Activated T-cell treated with anti-CD3 and anti-CD28 coated beads, Interleukin-2, amount 50 U/mL, for 72 hours (primary cell): ENCODE results near the gene STXBP4. TPM values are rescaled to one million over a fixed set of nuclear protein-coding genes. Genes with fewer than 3 reads are reported as not detected.
A peak's percentile ranks its signal among the peaks of the same experiment; 100 is the strongest.
"Not testable (repeated sequence)": the region's sequence is repeated elsewhere in the genome, so short reads cannot be mapped to it uniquely, and the experiment has no call there.

Experiments used
- ATAC-seq, 2 donors: fragments of 150-1000 bp; cut with Tn5 transposase; replicated peaks in 1 of 2; 2 replicates each; pipeline ENCODE4 v1.10.0; 2021; ENCODE audit warnings: moderate library complexity in 2 of 2, mild to moderate bottlenecking in 1 of 2
- DNase-seq, 2 donors: peaks; one replicate each; pipeline ENCODE4 v3.0.0; 2021 to 2022; ENCODE audit warnings: mixed read lengths in 1 of 2
- H3K27ac Mint-ChIP-seq: one replicate; pipeline ENCODE4 v1.8.0; 2022; ENCODE audit warnings: mild to moderate bottlenecking, moderate library complexity, mixed read lengths
- H3K27me3 Mint-ChIP-seq: one replicate; pipeline ENCODE4 v1.8.0; 2022; ENCODE audit warnings: low read depth, mixed read lengths
- H3K36me3 Mint-ChIP-seq, 2 donors: one replicate each; pipeline ENCODE4 v1.8.0; 2022; ENCODE audit warnings: mixed read lengths in 2 of 2, mild to moderate bottlenecking in 1 of 2; ENCODE audit not compliant: insufficient read depth in 2 of 2
- H3K4me1 Mint-ChIP-seq: one replicate; pipeline ENCODE4 v1.8.0; 2022; ENCODE audit warnings: low read depth, mixed read lengths
- H3K4me3 Mint-ChIP-seq, 2 donors: one replicate each; pipeline ENCODE4 v1.8.0; 2022; ENCODE audit warnings: mild to moderate bottlenecking in 2 of 2, mixed read lengths in 2 of 2, moderate library complexity in 2 of 2
- H3K9me3 Mint-ChIP-seq, 2 donors: one replicate each; pipeline ENCODE4 v1.8.0; 2022; ENCODE audit warnings: mixed read lengths in 2 of 2
- total RNA-seq, 2 donors: library from RNA; stranded (reverse); gene quantifications; one replicate each; pipeline ENCODE4 v1.2.3, GENCODE V29; 2022

Gene STXBP4
- total RNA-seq, 2 donors from 2014 or later, result 6.3 to 6.4 TPM

DNA sequence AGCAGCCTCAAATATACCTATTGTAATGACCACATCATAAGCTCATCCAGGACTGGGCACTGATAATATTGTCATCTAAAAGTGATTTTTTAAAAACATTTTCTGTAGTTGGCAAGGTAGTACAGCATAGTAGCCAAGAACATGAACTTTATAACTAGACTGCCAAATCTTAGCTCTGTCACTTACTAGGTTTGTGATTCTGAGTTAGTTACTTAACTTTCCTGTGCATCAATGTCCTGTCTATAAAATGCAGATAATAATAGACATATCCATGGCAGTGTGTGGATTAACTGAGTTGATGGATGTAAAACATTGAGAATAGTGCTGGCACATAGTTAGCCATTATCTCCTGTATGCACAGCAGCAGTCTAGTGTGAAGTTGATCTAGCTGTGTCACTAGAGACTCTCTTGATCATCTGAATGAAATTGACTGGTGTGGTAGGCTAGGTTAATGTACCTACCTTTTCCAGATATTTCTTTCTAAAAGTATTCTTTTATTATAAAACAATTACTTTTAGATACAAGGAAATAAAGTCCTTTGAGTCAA, 101.5 kb downstream of the STXBP4 start:
- ATAC-seq, result no peak
- Mint-ChIP-seq H3K4me3 (no peak overlapping the region), H3K27ac (no peak overlapping the region), H3K36me3 (no peaks in the 10 kb centered on the region), H3K9me3 (no peaks in the 10 kb centered on the region), H3K27me3 (no peaks in the 10 kb centered on the region), H3K4me1 (peaks cover 5% of the 10 kb centered on the region)
- no peak for DNase-seq

DNA sequence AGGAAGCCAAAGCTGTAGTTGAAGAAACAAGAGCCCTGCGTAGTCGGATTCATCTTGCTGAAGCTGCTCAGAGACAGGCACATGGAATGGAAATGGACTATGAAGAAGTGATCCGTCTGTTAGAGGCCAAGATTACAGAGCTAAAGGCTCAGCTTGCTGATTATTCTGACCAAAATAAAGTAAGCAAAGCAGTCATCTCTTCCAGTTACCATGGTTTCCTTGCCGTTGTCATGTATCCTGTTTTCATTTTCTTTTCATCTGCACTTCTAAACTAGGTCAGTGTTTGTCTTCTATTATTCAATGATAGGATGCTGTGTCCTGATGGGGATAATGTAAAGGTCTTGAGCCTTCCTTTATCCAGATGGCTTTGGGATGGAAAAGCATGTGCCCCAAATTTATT, 104.3 kb downstream of the STXBP4 start:
- Mint-ChIP-seq H3K36me3 (no peaks in the 10 kb centered on the region), H3K4me3 (peak overlapping the region in 1 of 2 donors; percentile 62), H3K27me3 (no peaks in the 10 kb centered on the region), H3K9me3 (no peaks in the 10 kb centered on the region), H3K4me1 (no peaks in the 10 kb centered on the region), H3K27ac (peak overlapping the region; percentile 89)
- DNase-seq (peak in 1 of 2 donors; percentile 5), ATAC-seq (peak in 1 of 2 donors; percentile 85)

DNA sequence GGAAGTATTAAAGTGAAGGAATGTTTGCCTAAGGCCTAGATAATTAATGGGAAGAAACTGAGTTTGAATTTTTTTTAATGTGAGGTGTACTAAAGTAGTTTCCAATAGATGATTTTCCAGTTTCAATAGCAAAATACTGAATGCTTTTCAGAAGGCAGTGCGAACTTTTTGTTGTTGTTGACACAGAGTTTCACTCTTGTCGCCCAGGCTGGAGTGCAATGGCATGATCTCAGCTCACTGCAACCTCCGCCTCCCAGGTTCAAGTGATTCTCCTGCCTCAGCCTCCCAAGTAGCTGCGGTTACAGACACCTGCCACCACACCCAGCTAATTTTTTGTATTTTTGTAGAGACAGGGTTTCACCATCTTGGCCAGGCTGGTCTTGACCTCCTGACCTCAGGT, 104.9 kb downstream of the STXBP4 start:
- Mint-ChIP-seq H3K27ac (peak overlapping the region; percentile 89), H3K4me3 (peak overlapping the region in 1 of 2 donors; percentile 62)
- H3K27me3 Mint-ChIP-seq, DNase-seq, H3K36me3 Mint-ChIP-seq, ATAC-seq, H3K9me3 Mint-ChIP-seq, H3K4me1 Mint-ChIP-seq: not testable (repeated sequence)

DNA sequence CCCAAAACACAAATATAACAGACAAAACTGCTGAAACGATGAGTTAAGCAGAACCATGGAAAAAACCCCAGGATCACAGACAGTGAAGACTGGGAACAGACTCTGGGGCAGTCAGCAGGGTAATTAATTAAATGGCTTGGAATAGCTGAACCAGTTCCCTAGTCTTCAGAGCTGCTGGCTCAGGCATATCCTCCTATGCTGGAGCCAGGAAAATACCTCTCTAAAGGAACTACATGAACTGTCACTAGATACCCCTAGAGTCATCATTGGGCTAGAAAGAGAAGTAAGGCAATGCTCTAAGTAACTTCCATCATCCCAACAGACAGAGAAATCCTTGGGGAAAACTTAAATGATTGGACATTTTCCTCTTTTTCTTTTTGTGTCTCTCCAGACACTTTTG, 113.0 kb downstream of the STXBP4 start:
- DNase-seq, result no peak
- Mint-ChIP-seq H3K27ac (no peak overlapping the region), H3K4me1 (no peaks in the 10 kb centered on the region), H3K36me3 (no peaks in the 10 kb centered on the region), H3K9me3 (no peaks in the 10 kb centered on the region), H3K4me3 (no peak overlapping the region), H3K27me3 (no peaks in the 10 kb centered on the region)
- ATAC-seq, result no peak

DNA sequence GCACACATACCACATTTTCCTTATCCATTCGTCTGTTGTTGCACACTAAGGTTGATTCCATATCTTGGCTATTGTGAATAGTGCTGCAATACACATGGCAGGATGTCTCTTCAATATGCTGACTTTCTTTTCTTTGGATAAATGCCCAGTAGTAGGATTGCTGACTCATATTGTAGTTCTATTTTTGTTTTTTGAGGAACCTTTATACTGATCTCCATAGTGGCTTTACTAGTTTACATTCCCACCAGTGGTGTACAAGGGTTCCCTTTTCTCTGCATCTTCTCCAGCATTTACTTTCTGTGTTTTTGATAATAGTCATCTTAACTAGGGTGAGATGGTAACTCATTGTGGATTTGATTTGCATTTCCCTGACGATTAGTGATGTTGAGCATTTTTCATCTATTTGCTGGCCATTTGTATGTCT, 118.1 kb downstream of the STXBP4 start:
- H3K27me3 Mint-ChIP-seq, result no peaks in the 10 kb centered on the region
- H3K27ac Mint-ChIP-seq, result no peak overlapping the region
- peaks cover 8% of the 10 kb centered on the region for H3K4me1 Mint-ChIP-seq
- ATAC-seq (no peak), DNase-seq (no peak)
- no peaks in the 10 kb centered on the region for H3K9me3 Mint-ChIP-seq
- H3K36me3 Mint-ChIP-seq, result no peaks in the 10 kb centered on the region
- H3K4me3 Mint-ChIP-seq, result no peak overlapping the region

DNA sequence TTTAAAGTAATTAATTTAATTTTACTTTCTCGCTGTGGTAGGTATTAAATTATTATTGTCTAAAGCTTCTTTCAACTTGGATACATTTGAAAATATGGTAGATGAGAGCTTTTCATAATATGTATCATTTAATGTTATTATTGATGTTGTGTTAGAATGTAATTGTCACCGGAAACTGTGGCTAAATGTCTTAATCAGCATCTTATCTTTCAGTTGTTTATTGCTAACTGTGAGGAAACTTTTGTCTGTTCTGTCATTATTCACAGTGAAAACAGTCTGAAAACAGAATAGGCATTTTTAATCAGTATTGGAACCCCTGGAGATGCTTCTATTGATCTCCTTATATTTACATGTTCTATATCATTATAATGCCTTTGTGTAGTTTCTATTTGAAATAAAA, 120.7 kb downstream of the STXBP4 start:
- Mint-ChIP-seq H3K9me3 (no peaks in the 10 kb centered on the region), H3K4me3 (peak overlapping the region in 1 of 2 donors; percentile 81), H3K36me3 (no peaks in the 10 kb centered on the region), H3K27me3 (no peaks in the 10 kb centered on the region), H3K27ac (peak overlapping the region; percentile 94), H3K4me1 (peaks cover 8% of the 10 kb centered on the region)
- no peak for ATAC-seq
- DNase-seq, result no peak

DNA sequence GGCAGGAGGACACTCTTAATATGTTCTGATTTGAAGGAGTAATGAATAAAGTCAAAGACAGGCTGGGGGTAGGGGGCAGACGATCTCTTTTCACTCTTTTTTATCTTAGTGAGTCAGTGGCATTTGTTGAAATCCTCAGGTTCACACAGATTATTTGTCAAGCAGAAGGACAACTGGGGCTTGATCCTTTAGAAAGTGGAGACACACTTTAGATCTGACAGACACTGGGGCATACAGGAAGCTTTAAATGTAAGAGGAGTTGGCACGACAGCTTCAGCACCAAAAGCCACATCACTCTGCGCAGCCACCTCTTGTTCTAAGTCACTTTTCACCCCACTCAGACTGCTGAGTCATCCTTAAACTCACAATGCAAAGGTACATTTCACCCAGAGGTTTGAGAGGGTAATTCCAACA, 121.5 kb downstream of the STXBP4 start:
- Mint-ChIP-seq H3K27ac (peak overlapping the region; percentile 94), H3K4me3 (peak overlapping the region; percentile 25 to 81)

DNA sequence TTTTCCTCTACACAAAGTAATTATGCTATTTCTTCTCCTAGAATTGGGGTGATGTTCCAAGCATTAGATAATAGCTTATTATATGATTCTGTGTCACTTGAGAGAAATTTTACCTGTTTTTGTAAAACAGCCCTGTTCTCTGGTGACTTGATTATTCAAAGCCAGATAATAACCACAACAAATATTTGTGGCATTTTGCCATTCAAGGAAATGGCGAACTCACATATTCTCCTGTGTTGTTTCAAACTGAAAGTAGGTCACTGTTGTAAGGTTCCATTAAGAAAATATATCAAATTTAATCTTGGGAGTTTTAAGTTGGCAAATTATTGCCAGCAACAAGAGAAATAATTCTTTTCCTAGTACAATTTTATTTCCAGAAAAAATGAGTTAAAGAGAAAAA, 124.8 kb downstream of the STXBP4 start:
- peaks cover 8% of the 10 kb centered on the region for H3K4me1 Mint-ChIP-seq
- no peak for ATAC-seq
- no peaks in the 10 kb centered on the region for H3K9me3 Mint-ChIP-seq
- no peaks in the 10 kb centered on the region for H3K36me3 Mint-ChIP-seq
- H3K27me3 Mint-ChIP-seq, result no peaks in the 10 kb centered on the region
- DNase-seq, result no peak
- peak overlapping the region in 1 of 2 donors; percentile 31 for H3K4me3 Mint-ChIP-seq
- peak overlapping the region; percentile 78 for H3K27ac Mint-ChIP-seq

More for the DNA sequence above, 121.5 kb downstream of the STXBP4 start:
- Mint-ChIP-seq H3K9me3 (no peaks in the 10 kb centered on the region), H3K36me3 (no peaks in the 10 kb centered on the region), H3K4me1 (peaks cover 8% of the 10 kb centered on the region), H3K27me3 (no peaks in the 10 kb centered on the region)
- DNase-seq (peak; percentile 69 to 70), ATAC-seq (peak; percentile 99)

DNA sequence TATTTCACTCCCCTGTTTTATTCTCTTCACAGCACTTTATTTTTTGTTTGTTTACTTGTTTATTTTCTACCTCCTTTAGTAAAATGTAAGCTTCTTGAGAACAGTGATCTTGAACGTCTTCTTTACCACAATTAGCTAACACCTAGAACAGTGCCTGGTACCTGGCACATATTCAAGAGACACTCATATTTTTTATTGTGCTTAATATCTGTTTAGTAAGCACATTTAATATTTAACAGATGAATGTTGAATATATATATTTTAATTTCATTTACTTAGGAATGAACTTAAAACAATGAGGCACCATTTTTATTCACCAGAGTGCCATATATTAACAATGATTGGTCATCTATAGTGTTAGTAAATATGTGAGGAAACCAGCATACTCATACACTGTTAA, 130.2 kb downstream of the STXBP4 start:
- no peaks in the 10 kb centered on the region for H3K27me3 Mint-ChIP-seq
- no peaks in the 10 kb centered on the region for H3K4me1 Mint-ChIP-seq
- H3K27ac Mint-ChIP-seq, result no peak overlapping the region
- H3K4me3 Mint-ChIP-seq, result no peak overlapping the region
- DNase-seq, result no peak
- no peak for ATAC-seq
- H3K9me3 Mint-ChIP-seq, result peaks cover 0 to 3% of the 10 kb centered on the region in 2 donors
- no peaks in the 10 kb centered on the region for H3K36me3 Mint-ChIP-seq

DNA sequence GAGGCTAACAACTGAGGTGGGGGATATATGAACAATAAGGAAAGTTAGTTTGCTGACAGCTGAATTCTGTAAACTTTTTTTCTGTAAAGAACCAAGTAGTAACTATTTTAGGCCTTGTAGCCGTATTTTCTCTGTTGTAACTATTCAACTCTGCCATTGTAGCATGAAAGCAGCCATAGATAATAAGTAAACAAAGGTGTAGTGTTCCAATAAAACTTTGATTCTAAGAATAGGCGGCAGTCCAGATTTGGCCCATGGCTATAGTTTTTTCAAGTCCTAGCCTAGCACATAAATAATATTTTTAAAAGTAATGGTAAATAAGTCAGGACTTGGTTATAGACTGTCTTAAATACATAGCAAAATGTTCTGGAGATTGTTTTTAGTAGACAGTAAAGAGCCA, 142.0 kb downstream of the STXBP4 start:
- H3K9me3 Mint-ChIP-seq, result peaks cover 7 to 13% of the 10 kb centered on the region in 2 donors
- no peaks in the 10 kb centered on the region for H3K4me1 Mint-ChIP-seq
- no peaks in the 10 kb centered on the region for H3K27me3 Mint-ChIP-seq
- DNase-seq (no peak), ATAC-seq (no peak)
- no peak overlapping the region for H3K4me3 Mint-ChIP-seq
- H3K27ac Mint-ChIP-seq, result no peak overlapping the region
- peaks cover 12 to 13% of the 10 kb centered on the region in 2 donors for H3K36me3 Mint-ChIP-seq

DNA sequence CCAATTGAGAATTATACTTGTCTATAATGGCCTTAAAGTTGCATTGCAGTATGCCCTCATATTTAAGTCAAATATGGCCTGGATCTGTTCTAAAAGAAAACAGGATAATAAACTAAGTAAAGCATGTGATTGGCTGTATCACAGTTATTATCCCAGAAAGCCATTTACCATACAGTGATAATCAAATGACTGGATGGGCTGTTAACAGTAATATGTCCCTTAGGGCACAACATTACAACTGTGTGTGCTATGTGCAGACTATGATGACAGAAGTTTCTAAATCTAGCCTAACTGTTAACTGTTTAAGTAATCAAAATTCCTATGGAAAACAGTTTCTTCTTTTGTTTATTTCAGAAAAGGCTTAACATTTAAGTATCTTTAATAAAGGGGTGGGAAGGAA, 145.7 kb downstream of the STXBP4 start:
- Mint-ChIP-seq H3K4me3 (no peak overlapping the region), H3K27ac (peak overlapping the region; percentile 2), H3K4me1 (no peaks in the 10 kb centered on the region), H3K36me3 (no peaks in the 10 kb centered on the region), H3K9me3 (peaks cover 4 to 5% of the 10 kb centered on the region in 2 donors), H3K27me3 (no peaks in the 10 kb centered on the region)
- ATAC-seq (no peak), DNase-seq (no peak)

DNA sequence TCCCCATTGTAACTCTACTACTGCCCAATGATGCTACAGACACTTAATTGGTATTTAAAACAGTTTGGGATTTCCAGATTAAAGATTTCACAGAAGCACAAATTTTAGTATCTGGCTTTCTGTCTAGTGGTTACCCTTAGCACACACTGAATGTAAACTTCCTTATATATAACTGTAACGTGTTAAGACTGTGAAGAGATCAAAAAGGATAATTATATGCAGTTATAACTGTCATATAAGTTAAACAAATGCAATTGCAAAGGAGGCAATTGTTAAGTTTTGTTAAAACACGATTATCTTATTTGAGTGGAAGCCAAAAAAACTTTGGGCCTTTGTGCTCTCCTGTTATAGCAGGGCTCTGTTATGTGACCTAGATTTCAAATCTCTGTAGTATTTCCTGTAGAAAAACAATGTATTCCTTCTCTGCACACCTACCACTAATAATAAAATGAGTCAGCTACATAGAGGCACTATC, 147.9 kb downstream of the STXBP4 start:
- peaks cover 2 to 4% of the 10 kb centered on the region in 2 donors for H3K9me3 Mint-ChIP-seq
- DNase-seq (no peak), ATAC-seq (no peak)
- H3K27me3 Mint-ChIP-seq, result no peaks in the 10 kb centered on the region
- no peaks in the 10 kb centered on the region for H3K4me1 Mint-ChIP-seq
- peak overlapping the region in 1 of 2 donors; percentile 18 for H3K4me3 Mint-ChIP-seq
- H3K27ac Mint-ChIP-seq, result peak overlapping the region; percentile 89
- no peaks in the 10 kb centered on the region for H3K36me3 Mint-ChIP-seq

DNA sequence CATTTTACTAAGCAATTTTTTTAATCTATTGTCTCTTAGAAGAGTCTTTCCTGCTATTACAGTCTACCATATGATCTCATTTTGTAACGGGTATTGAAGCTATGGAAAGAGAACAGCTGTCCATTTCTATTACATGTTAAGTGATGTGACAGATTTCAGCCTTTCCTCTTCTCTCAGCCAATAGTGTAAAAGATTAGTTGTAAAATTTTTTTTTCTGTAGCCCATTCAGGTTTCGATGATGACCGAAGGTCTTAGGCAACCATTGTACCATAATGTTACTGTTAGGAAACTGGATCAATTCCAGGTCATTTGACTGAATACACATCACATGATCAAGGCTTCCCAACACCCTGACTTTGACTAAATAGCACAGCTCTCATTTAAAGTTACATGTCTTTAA, 148.6 kb downstream of the STXBP4 start:
- no peak overlapping the region for H3K4me3 Mint-ChIP-seq
- no peaks in the 10 kb centered on the region for H3K4me1 Mint-ChIP-seq
- DNase-seq (no peak), ATAC-seq (no peak)
- peaks cover 2 to 4% of the 10 kb centered on the region in 2 donors for H3K9me3 Mint-ChIP-seq
- H3K36me3 Mint-ChIP-seq, result no peaks in the 10 kb centered on the region
- H3K27me3 Mint-ChIP-seq, result no peaks in the 10 kb centered on the region
- no peak overlapping the region for H3K27ac Mint-ChIP-seq

DNA sequence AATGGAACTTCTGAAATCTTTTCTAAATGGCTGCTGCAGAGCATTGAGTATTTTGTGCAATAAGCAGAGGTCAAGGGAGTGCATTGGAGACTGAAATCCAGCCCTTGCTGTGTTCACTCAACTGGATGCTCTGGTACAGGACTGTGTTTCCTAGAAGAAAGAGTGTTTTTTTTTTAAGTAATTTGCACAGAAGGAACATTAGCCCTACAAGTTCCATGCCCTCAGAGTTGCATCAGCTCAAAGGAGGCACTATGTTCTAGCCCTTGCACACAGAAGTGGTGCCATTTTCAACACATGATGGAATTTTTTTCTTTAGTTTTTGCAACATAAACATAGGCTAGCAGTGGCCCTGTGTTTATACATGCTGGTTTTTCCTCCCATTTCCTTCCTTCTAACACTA, 152.1 kb downstream of the STXBP4 start:
- Mint-ChIP-seq H3K9me3 (no peaks in the 10 kb centered on the region), H3K27me3 (no peaks in the 10 kb centered on the region), H3K36me3 (no peaks in the 10 kb centered on the region), H3K4me1 (no peaks in the 10 kb centered on the region), H3K4me3 (no peak overlapping the region), H3K27ac (no peak overlapping the region)
- no peak for DNase-seq
- no peak for ATAC-seq
